PC-9 (cell line): ENCODE data around the gene ANO1. TPM values are rescaled to one million over a fixed set of nuclear protein-coding genes. Genes with fewer than 3 reads are reported as not detected.

Experiments
- BruUV-seq: library from RNA; stranded (reverse); fragments of 400-500 nt; replicated peaks from 2 replicates; lab custom pipeline; 2021; lab: Mats Ljungman, UMichigan
- CTCF ChIA-PET: fragments of 300-600 bp; sonication (Branson Sonifier 250); formaldehyde crosslinking; loops from one replicate; lab custom pipeline; 2022; ENCODE audit warnings: antibody characterized with exemption; lab: Charles Lee
- POLR2A ChIA-PET: fragments of 300-600 bp; sonication (Branson Sonifier 250); formaldehyde crosslinking; loops from one replicate; lab custom pipeline; 2022; ENCODE audit warnings: antibody characterized with exemption; ENCODE audit not compliant: unreplicated experiment; lab: Charles Lee
- DNase-seq, 2 experiments: peaks; one replicate each; pipeline versions ENCODE4 v3.0.0 to v3.0.0-alpha.2; 2015 to 2022; ENCODE audit warnings: mixed read lengths in 1 of 2
- H2AFZ ChIP-seq: fragments of 200-600 bp; sonication (generic); 2 replicates; pipeline ENCODE4 v1.8.1; 2017; ENCODE audit warnings: antibody characterized with exemption
- H3F3A ChIP-seq: fragments of 200-600 bp; sonication (generic); 2 replicates; pipeline ENCODE4 v1.8.1; 2017; ENCODE audit warnings: antibody characterized with exemption, mild to moderate bottlenecking, low read depth; ENCODE audit not compliant: insufficient read depth
- H3K27ac ChIP-seq: fragments of 200-600 bp; sonication (generic); 2 replicates; pipeline ENCODE4 v1.6.1; 2016; ENCODE audit warnings: mixed run types
- H3K27me3 ChIP-seq: fragments of 200-600 bp; sonication (generic); 2 replicates; pipeline ENCODE4 v1.6.1; 2016; ENCODE audit warnings: low read depth, mixed run types; ENCODE audit not compliant: insufficient read depth
- H3K36me3 ChIP-seq: fragments of 200-600 bp; sonication (generic); 2 replicates; pipeline ENCODE4 v1.6.1; 2016; ENCODE audit warnings: low read depth, mixed run types
- H3K4me1 ChIP-seq: fragments of 200-600 bp; sonication (generic); replicated peaks from 2 replicates; pipeline ENCODE4 v1.6.1; 2016; ENCODE audit warnings: mixed run types; ENCODE audit not compliant: insufficient read depth
- H3K4me2 ChIP-seq: fragments of 200-600 bp; sonication (generic); 2 replicates; pipeline ENCODE4 v1.6.1; 2017; ENCODE audit warnings: mixed run types
- H3K4me3 ChIP-seq: fragments of 200-600 bp; sonication (generic); 2 replicates; pipeline ENCODE4 v1.6.1; 2016; ENCODE audit warnings: mixed run types
- H3K79me2 ChIP-seq: fragments of 200-600 bp; sonication (generic); 2 replicates; pipeline ENCODE4 v1.6.1; 2017; ENCODE audit warnings: low read depth, mixed run types
- H3K9me2 ChIP-seq: fragments of 200-600 bp; sonication (generic); 2 replicates; pipeline ENCODE4 v1.8.1; 2017; ENCODE audit warnings: mild to moderate bottlenecking; ENCODE audit not compliant: insufficient read depth
- H3K9me3 ChIP-seq: fragments of 200-600 bp; sonication (generic); 2 replicates; pipeline ENCODE4 v1.8.1; 2016; ENCODE audit warnings: low read depth; ENCODE audit not compliant: insufficient read depth
- H4K20me1 ChIP-seq: fragments of 200-600 bp; sonication (generic); 2 replicates; pipeline ENCODE4 v1.8.1; 2017; ENCODE audit not compliant: insufficient read depth
- EZH2 ChIP-seq: fragments of 200-600 bp; sonication (generic); IDR thresholded peaks from 2 replicates; pipeline ENCODE4 v1.8.0; 2017; ENCODE audit warnings: antibody characterized with exemption, low read depth
- intact Hi-C: fragments of 100-400 bp; cut with micrococcal nuclease; formaldehyde crosslinking; loops from one replicate; pipeline ENCODE4 v1.10.0; 2022; ENCODE audit not compliant: unreplicated experiment
- total RNA-seq: library from RNA; stranded (reverse); gene quantifications from 2 replicates; pipeline ENCODE4 v1.2.3, GENCODE V29; 2021
- TF ChIP-seq, protein P1 (sequence below): fragments of 200-600 bp; sonication (generic); conservative IDR thresholded peaks from 2 replicates; pipeline ENCODE4 v1.6.1; 2017; ENCODE audit warnings: mixed run types, antibody characterized with exemption, mild to moderate bottlenecking, moderate library complexity

The ANO1 gene
- total RNA-seq, 1 experiment from 2014 or later = 107 TPM

DNA sequence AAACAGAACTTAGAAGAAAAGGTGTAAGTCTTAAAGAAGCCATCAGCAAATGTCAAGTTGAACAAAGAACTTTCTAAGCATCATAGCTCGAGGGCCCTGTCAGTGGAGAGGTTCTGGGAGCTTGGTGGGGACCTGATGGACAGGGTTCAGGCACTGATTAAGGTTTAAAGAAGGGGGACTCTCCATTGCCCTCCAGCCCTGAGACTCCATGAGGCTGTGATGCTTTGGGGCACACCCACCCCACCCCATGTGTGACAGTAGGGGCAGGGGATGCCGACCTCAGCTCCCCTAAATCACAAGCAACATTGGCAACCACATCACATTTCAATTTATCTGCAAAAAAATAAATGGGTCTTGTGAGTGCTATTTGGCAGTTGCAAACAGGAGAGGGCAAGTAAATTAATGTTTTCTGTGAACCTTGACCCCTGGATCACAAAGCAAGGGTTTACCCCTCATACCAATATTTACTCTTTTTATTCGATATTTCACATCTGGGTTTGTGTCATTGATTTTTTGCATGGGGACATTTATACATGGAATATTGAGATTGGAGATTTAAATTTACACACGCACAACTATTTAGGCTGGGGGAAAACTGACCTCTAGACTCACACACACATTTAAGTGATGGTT is 37.1 kb upstream of the ANO1 start:
- no peaks in the 10 kb centered on the region for H3K9me2 ChIP-seq
- H3K79me2 ChIP-seq = no peaks in the 10 kb centered on the region
- TF ChIP-seq, protein P1, sequence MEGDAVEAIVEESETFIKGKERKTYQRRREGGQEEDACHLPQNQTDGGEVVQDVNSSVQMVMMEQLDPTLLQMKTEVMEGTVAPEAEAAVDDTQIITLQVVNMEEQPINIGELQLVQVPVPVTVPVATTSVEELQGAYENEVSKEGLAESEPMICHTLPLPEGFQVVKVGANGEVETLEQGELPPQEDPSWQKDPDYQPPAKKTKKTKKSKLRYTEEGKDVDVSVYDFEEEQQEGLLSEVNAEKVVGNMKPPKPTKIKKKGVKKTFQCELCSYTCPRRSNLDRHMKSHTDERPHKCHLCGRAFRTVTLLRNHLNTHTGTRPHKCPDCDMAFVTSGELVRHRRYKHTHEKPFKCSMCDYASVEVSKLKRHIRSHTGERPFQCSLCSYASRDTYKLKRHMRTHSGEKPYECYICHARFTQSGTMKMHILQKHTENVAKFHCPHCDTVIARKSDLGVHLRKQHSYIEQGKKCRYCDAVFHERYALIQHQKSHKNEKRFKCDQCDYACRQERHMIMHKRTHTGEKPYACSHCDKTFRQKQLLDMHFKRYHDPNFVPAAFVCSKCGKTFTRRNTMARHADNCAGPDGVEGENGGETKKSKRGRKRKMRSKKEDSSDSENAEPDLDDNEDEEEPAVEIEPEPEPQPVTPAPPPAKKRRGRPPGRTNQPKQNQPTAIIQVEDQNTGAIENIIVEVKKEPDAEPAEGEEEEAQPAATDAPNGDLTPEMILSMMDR = no peak
- TF ChIP-seq EZH2 = no peak
- 0 out of 2 replicates have a peak, but pooled peaks cover 8% of the 10 kb centered on the region for H3K36me3 ChIP-seq
- peaks cover 52% of the 10 kb centered on the region for H3K9me3 ChIP-seq
- DNase-seq = no peak
- CTCF ChIA-PET = no interaction called here
- no peaks in the 10 kb centered on the region for H3K27me3 ChIP-seq
- no peaks in the 10 kb centered on the region for H4K20me1 ChIP-seq
- H2AFZ ChIP-seq = no peak overlapping the region
- BruUV-seq = no TSS peak
- POLR2A ChIA-PET = no interaction called here
- no peak overlapping the region for H3K4me3 ChIP-seq
- no peaks in the 10 kb centered on the region for H3K4me1 ChIP-seq
- H3K4me2 ChIP-seq = no peak overlapping the region
- H3K27ac ChIP-seq = no peak overlapping the region
- intact Hi-C loops = no loop called here
- no peaks in the 10 kb centered on the region for H3F3A ChIP-seq

DNA sequence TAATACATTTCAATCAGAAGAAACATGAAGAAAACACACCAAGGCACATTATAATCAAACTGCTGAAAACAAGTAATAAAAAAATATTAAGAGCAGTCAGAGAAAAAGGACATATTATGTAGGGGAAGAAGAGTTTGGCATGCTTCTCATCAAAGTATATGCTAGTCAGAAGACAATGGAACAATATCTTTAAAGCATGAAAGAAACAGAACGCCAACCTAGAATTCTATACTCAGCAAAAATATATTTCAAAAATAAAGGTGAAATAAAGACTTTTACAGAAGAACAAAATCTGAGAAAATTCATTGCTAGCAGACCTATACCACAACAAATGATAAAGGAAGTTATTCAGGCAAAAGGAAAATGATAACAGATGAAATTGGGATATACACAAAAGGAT is 34.6 kb upstream of the ANO1 start:
- Histone ChIP-seq H2AFZ (no peak overlapping the region), H3K4me2 (no peak overlapping the region), H3K9me3 (peaks cover 39% of the 10 kb centered on the region), H3K27me3 (no peaks in the 10 kb centered on the region), H3K9me2 (no peaks in the 10 kb centered on the region), H3K4me1 (peaks cover 10% of the 10 kb centered on the region), H3F3A (peaks cover 8% of the 10 kb centered on the region; the same call in 1 of the 2 replicates), H4K20me1 (no peaks in the 10 kb centered on the region), H3K27ac (no peak overlapping the region), H3K4me3 (no peak overlapping the region), H3K79me2 (no peaks in the 10 kb centered on the region), H3K36me3 (0 out of 2 replicates have a peak, but pooled peaks cover 8% of the 10 kb centered on the region)
- TF ChIP-seq, protein P1 = no peak
- no peak for TF ChIP-seq EZH2
- ChIA-PET CTCF (no interaction called here), POLR2A (no interaction called here)
- BruUV-seq = no TSS peak
- DNase-seq = no peak
- intact Hi-C loops = no loop called here

DNA sequence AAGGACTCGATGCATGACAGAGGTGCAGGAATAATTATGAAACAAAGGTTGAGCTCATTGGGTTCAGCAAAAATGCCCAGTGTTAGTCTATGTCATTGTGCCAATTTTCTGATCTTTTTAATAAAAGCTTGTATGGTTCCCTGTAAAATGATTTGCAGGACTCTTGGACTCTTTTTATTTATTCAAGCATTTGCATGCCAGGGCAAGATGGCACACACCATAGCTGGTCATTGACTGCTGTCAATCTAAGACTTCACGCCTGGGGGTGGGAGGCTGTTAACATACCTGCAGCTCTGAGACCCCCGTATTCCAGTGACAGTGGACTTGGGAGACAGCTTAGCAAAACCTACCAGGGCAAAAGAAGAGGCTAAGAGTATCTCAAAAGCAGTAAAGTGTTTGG is 32.0 kb upstream of the ANO1 start:
- Histone ChIP-seq H3K9me3 (peaks cover 34% of the 10 kb centered on the region), H3K27me3 (no peaks in the 10 kb centered on the region), H3K36me3 (0 out of 2 replicates have a peak, but pooled peaks cover 8% of the 10 kb centered on the region), H3F3A (peaks cover 21% of the 10 kb centered on the region), H4K20me1 (no peaks in the 10 kb centered on the region), H3K27ac (no peak overlapping the region), H3K9me2 (no peaks in the 10 kb centered on the region), H3K4me1 (peaks cover 23% of the 10 kb centered on the region), H3K4me3 (no peak overlapping the region), H3K4me2 (no peak overlapping the region), H3K79me2 (no peaks in the 10 kb centered on the region), H2AFZ (no peak overlapping the region)
- ChIA-PET CTCF (no interaction called here), POLR2A (no interaction called here)
- BruUV-seq = no TSS peak
- intact Hi-C loops = no loop called here
- TF ChIP-seq EZH2 = no peak
- TF ChIP-seq, protein P1 = no peak
- DNase-seq = no peak
